Stimulated activated CD4-positive, alpha-beta T cell treated with anti-CD3 and anti-CD28 coated beads, Interleukin-1b, Interleukin-23, amount 100 ng/mL, for 48 hours (primary cell): ENCODE results near the gene MIER1.
A peak's percentile ranks its signal among the peaks of the same experiment; 100 is the strongest.
"Not testable (repeated sequence)": the region's sequence is repeated elsewhere in the genome, so short reads cannot be mapped to it uniquely, and the experiment has no call there.

Experiments
- DNase-seq: peaks from one replicate; pipeline ENCODE4 v3.0.0-alpha.2; 2020

The MIER1 gene

DNA sequence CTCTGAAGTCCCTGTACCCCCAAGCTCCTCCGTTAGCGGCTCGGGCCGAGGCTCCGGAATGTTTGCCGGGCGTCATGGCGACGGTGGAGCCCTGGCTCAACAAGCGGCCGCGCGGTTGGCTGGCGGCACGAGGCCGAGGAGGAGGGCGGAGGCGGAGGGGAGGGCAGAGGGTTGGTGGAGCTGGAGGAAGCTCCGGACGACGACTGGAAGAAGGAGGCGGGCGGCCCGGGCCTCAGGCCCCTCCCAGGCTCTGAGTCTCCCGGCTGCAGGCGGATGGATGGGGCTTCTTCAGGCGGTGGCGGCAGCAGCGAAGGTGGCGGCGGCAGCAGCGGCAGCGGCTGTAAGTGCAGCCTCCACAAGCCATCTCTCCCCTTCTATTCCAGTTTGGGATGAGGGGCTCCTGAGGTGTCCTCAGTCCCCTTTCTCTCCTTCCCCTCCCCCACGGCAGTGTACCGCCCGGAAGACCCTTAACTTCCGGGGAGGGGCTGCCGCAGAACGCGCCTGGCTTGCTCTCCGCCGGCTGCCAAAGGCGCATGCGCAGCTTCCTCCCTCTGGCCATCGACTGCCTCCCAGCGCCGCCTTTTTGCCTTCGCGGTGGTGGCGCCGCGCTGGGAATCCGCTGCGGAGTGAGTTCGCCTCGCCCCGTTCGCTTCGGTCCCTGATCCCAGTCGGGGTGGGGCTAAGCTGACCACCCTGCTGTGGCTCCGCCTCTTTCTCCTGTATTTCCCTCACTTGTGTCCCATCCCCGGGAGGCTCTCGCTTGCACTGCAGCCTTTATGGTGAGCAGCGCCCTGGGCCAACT, at the start of gene MIER1, which contains the start of gene DNAI4:
MIER1 (plus strand) TSS at position 235 of the 802 bp plus-strand sequence; CDS start at position 274, 39 bp downstream.
DNAI4 (minus strand) TSS at position 101 of the 802 bp plus-strand sequence; CDS start at position 76, 25 bp downstream.
- peak; percentile 98 for DNase-seq

DNA sequence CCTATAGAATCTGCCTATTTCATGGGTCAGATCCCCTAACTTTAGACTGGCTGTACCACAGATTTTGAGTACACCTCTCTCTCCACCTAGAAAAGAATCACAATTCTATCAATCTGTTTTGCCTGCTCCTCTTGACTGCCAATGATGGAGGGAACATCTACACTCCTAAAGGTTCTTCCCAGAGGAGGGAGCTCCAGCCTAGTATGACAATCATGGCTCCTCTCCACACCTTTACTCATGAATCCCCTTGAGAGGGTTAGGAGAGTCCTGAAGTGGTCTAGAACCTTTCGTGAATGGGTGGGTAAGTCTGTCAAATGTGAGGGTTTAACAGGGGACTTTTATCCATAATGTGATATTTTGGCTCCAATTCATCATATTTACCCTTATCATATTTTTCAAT, 48.1 kb upstream of the MIER1 start:
- no peak for DNase-seq

DNA sequence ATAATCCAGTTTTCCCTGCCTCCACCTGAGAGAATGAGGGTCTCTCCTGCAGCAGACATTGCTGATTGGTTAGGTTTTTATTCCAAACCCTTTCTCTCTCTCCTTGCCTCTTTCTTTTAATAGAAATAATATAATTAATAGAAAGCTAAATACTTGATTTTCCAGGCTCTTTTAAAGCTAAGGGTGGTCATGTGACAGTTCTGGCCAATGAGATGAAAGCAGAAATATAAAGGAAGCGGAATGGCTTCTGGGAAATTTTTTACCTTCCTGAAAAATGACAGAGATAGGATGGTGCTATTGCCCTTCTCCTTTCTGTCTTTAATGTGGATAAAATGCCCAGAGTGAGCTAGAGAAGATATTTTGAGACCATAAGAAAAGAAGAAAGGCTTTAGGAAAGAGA, 35.8 kb upstream of the MIER1 start:
- DNase-seq: no peak

DNA sequence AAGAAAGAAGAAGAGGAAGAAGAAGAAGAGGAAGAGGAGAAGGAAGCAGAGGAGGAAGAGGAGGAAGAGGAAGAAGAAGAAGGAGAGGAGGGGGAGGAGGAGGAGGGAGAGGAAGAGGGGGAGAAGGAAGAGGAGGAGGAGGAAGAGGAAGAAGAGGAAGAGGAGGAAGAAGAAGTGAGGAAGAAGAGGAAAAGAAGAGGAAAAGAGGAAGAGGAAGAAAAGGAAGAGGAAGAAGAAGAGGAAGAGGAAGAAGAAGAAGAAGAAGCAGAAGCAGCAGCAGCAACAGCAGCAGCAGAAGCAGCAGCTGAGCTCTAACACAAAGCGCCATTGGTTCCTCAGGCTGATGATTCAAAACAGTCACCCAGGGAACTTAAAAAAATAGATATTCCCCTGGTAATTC, 34.2 kb upstream of the MIER1 start:
- DNase-seq: no peak

DNA sequence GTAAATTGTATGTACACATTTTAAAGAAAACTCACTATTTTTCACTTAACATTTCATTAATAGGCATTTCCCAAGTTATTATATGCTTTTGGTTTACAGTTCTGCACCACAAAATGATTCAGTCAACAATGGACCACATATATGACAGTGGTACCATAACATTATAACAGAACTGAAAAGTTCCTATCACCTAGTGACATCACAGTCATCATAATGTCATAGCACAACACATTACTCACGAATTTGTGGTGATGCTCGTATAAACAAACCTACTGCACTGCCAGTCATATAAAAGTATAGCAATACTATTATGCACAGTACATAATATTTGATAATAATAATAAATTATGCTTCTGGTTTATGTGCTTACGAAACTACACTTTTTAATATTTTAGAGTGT, 31.1 kb upstream of the MIER1 start:
- DNase-seq: no peak

DNA sequence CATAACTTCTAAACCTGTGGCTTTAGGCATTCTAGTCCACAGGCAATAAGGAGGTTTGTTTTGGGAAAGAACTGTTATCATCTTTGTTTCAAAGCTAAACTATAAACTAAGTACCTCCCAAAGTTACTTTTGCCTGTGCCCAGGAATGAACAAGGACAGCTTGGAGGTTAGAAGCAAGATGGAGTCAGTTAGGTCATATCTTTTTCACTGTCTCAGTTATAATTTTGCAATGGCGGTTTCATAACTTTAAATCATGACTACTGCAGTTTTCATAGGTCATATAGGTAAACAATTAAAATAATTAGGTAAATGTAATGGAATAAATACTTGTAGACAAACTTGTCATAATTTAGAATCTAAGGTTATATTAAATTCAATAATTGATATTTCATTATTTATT, 9.6 kb upstream of the MIER1 start:
- not testable (repeated sequence) for DNase-seq

DNA sequence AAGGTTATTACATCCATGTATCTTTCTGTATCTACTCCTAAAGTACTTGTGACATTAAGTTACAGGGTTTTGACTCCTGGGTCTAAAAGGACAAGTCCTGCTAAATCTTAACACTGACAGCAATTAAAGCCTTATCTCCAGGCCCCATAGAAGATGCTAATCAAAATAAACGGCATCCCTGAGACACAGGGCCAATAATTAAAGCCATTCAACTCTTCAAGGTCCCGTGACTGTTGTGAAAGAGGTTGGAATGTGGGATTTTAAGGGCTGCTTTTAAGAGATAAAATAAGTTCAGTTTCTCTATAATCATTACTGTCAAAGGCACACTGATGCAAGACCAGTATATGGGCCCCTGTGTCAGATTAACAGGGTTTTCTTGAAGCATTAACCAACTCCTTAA, 8.5 kb upstream of the MIER1 start:
- no peak for DNase-seq

DNA sequence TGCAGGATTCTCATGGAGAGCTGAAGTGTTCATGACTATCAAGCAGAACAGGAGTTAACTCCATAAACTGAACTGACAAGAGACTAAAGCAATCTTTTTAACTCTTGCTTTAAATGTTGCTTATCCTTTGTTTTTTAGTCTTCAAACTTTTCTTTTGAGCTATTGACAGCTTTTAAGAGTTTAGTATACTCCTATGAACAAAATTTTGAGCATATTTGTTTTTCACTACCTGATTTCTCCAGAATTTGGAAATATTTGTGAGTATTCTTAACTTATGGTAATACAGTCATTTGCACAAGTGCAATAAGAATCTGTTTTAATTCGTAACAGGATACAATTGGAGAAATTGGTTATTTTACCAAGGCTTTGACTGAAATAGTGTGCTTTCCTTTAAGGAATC, 7.3 kb upstream of the MIER1 start:
- no peak for DNase-seq

DNA sequence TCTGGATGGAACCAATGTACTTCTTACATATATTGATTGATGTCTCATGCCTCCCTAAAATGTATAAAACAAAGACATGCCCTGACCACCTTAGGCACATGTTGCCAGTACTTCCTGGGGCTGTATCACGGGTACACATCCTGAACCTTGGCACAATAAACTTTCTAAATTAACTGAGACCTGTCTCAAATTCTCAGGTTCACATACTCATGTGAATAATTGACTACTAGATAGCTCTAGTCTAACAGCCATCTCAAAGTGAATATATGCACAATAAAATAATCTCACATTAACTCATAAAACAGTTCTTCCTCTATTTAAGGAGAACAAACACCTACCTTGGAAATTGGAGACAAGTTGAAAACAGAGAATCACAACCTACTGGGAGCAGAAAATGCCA, 5.7 kb upstream of the MIER1 start:
- DNase-seq: no peak

DNA sequence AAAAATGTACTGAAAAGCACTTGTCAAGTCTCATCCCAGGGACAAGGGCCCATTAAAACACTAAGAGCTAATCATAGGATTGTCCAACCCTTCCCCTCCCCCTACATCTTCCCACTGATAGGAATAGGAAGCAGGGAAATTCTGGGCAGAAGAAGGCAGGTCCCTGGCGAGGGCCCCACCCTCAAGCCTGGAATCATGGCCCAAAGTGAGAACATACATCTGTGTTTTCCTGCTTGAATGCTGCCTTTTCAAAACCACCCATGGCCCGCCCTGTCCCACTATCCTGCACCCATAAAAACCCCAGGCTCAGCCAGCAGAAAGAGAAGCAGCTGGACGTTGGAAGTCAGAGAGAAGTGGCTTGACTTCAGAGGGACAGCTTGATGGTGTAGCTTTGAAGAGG, 5.0 kb upstream of the MIER1 start:
- DNase-seq: no peak

DNA sequence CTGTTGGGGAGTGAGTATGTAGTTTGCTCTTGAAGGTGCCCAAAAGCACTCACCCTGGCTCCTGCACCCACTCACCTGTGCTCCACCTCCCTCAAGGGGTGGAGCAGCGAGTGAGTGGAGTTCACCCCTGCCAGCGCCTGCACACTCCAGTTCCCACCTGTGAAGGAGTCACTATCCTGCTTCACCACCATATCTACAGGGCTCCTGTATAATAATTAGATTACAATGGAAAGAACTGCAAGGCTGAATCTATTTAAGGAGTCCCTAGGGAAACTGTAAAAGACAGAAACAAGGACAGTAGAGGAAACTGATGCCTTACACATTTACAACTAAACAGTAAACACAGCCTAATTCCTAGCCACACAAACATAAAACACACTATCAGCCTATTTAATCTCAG, 4.2 kb upstream of the MIER1 start:
- no peak for DNase-seq

DNA sequence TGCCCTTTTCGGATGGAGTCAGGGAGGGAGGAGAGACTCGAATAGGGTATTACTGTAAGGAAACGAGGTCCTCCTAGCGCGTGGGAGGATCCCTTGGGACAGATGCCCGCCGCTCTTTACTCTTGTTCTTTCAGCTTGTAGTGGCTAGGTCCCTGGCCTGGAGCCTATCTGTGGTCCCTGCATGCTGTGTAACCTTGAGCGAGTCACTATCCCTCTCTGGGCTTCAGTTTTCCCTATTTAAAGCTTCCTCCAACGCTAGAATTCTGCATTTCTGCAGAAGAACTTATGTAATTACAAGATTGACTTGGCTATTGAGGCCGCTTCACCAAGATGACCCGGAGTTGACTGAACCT, 744 bp downstream of the MIER1 start:
- no peak for DNase-seq

DNA sequence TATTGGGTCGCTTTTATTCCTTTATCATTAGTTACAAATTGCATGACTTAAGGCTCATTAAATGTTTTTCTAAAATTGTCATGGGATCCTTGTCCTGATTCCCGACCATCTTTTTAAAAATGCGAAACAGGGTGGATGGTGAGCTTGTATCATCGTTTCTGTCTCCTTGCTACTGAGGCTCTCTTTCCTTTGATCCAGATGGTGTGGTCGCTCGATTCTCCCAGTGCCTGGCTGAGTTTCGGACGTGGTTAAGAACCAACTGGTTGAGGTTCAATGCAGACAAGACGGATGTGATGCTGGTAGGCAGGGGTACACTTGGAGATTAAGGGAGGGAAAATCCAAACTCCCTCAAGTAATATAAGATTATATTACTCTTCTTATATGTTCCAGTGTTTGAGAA, 1.2 kb downstream of the MIER1 start:
- no peak for DNase-seq

DNA sequence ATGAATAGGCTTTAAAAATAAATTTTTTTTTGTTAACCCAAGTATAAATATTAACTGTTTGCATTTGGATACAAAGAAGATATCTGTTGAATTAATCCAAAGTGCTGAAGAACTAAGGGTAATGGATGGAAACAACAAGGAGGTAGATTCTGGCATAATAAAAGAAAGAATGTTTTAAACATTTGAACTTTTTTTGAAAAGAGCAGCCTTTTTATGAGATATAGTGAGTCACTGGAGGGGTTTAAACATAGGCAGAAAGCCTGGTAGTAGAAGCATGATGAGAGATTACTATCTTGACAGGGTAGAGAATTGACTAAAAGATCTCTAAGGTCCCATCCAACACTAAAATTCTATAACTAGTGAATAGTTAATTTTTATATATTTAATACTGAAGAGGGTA, 2.7 kb downstream of the MIER1 start:
- DNase-seq: no peak

DNA sequence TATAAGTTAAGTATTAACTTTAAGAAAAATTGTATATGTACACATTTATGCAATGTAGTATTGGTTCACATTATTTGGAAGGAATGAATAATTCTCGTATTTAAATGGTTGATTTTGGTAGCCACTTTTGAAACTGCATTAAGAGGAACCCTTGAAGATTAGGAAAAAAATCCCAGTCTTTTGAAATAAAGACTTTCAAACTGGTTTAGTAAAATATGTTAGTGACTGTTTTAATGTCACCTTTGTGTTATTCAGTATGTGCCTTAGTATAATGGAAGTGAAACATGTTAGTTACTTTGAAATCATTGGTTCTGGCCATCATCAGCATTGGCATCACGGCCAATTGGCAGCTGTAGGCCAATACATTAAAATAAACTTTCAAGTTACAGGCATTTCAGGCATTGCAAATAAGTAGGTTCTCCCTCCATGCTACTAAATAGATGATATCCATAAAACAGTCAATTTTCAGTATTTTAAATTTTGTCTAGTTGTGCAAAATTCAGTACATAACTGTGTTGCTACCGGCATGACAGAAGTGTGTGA, 4.4 kb downstream of the MIER1 start:
- DNase-seq: no peak

DNA sequence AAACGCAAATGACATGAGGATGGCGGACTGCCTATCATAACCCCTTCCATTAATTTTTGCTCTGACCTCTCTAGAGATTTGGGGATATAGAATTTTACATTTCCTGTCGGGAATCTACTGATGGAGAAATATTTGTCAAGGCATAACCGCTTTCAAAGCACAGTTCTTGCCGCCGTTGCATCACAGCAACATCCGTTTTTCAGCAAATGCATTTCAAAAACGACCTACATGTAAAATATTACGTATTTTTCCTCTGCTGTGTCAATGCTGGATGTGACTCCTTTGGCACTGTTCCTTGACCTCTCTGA, 4.9 kb downstream of the MIER1 start:
- DNase-seq: no peak

DNA sequence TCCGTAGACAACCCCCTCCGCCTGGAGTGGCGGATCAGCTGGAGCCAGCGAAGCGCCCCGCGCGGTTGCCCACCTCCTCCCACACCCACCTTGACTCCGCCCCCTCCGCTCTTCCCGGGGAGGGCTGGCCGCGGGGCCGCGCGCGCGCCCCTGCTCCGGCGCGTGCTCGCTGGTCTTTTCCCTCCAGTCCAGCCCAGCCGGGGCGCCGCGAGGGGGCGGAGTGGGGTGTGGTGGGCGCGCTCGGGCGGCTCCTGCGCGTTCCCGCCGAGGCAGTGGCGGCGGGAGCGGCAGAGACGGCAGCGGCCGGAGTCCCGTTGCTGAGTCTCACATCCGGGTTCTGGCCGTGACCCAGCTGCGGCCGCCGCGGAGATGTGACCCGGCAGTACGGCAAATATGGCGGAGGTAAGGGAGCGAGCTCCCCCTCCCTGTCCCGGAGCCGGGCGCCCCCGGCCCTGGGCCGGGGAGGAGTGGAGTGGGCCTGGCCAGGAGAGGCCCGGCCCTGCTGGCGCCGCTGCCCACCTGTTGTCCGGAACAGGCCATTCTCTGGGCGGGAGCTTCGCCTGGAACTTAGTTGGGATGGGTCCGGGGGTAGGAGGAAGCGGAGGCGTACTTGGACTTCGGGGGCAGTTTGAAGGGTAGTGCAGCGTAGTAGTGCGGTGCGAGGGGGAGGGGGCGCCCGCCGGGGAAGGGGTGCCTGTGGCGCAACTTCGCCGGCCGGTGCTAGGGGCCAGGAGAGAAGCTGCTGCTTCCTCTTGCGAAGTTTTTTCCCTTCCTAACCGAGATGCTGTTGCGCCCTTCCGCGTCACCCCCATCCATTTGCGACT, 5.4 kb downstream of the MIER1 start:
- DNase-seq: peak; percentile 93

DNA sequence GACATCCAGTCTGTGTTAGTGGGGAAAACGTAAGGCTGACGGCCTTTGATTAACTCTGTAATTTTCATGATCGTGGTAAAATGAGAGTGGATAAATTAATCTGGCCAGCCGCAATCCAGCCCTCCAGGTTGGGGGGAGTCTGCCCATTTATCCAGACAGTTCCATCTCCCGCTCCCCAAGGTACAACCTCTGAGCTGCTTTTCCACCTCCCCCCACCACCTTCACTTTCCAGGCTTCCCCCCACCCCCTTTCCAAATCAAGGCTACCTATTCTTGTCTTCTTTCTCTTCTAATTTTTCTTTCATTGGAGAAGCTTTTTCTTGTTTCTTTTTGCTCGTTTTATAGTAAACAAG, 6.0 kb downstream of the MIER1 start:
- no peak for DNase-seq

DNA sequence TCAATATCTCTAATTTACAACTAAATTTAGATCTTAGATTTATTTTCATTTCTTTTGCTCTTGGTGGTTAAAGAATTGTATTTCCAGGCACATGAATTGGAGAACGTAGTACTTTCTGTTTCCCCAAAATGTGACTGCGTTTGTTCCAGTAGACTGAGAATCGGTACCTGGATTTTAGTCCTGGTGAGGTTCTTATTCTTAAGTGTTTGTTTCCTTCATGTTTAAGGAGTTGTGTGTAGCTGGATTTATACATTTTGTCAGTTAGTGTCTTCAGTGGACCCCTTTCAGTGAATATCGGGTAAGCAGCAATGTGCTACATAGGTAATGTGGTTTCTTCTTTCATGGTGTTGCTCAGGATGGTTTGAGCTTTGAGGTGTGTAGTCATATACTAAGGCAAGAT, 6.8 kb downstream of the MIER1 start:
- no peak for DNase-seq

DNA sequence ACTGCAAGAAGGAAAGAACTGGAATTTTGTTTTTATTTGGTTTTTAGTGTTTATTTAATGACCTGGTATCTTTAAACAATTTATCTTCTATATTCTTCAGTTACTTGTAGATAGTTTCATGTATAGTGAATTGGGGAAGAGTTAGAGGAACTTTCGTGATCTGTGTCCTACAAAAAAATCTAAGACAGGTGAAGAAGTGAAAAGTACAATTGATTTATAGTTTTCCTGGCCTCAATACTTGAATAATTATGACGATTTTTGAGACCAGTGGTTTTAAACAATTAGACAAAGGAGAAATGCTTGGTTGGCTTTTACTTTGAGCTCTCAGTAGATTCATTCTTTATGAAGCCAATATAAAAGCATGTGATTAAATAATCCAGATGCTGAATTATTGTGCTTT, 7.5 kb downstream of the MIER1 start:
- no peak for DNase-seq

DNA sequence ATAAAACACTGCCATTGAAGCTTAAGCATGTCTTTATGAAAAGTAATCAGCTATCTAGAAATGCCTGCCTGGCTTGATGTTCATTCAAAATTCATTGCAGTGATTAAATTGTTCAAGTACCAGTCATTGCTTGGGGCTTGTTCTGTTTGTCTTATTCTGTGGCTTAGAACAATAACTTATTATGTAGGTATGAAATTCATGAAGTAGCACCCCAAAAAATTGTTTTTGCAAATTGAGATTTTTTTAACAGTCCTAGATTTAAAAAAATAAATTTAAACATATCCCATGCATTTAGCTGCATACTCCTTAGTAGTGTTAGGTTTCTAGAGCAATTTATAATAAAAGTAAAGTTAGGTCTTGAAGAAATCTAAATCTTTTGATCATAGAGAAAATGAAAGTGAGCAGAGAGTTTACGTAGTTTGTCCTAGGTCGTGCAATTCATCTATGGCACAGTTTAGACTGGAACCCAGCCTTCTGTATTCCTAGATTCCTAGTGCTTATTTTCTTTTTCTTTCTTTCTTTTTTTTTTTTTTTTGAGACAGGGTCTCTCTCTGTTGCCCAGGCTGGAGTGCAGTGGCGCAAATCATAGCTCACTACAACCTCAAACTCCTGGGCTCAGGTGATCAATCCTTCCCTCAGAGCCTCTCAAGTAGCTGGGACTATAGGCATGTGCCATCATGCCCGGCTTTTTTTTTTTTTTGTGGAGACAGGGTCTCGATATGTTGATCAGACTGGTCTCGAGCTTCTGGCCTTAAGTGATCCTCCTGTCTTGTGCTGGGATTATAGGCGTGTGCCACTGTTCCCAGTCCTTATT, 9.3 kb downstream of the MIER1 start:
- no peak for DNase-seq

DNA sequence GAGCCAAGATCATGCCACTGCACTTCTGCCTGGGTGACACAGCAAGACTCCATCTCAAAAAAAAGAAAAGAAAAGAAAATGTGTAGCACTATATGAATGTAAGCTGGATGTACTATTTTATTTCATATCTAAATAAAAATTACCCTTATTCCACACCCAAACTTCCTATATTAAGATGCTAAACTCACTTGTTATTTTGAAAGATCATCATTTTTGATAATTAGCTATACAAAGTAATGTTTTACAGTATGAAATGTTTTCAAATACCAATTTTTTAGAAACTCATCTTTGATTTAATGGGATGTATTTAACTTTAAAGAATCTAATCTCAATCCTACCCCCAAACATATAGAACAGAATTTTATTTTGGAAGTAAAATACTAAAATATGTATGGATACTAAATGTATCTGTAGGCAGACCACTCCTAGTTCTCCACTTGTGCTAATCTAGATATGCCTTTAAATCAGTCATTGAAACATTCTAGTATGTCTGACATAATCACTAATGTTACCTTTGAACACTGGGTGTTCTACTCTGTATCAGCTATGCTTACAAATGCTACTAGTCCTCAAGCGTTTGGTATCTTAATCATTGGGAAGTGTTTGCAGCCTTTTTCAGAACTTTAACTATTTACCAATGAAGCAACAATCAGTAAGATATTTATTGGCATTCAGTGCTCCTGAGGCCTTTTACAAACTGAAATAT, 12.9 kb downstream of the MIER1 start:
- DNase-seq: no peak

DNA sequence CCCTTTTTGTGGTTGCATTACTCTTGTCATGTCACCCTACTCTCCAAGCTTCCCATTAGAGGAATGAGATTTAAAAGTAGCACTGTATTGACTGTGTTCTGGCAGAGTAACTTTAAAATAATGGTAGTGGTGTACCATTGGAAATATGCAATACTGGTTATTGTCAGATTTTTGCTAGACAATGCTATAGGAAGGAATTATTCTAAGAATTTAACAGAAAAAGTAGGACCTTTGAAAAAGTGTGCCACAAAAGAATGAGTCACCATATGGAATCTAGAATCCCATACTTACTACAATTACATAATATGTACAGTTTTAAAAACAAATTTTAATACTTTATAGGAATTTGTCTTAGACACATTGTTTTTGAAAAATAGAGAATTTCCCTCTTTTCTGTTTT, 13.8 kb downstream of the MIER1 start:
- no peak for DNase-seq
